Loucy (cell line): ENCODE data around the gene SGMS1.

Experiments used
- CTCF ChIP-seq: fragments of 200-600 bp; sonication (generic); conservative IDR thresholded peaks from 2 replicates; pipeline ENCODE4 v1.5.1; 2014; ENCODE audit warnings: mild to moderate bottlenecking, antibody characterized with exemption, low read length
- EZH2phosphoT487 ChIP-seq: fragments of 200-600 bp; IDR thresholded peaks from 2 replicates; pipeline ENCODE4 v1.6.1; 2018; ENCODE audit warnings: antibody characterized with exemption, mild to moderate bottlenecking, moderate library complexity, borderline replicate concordance

DNA sequence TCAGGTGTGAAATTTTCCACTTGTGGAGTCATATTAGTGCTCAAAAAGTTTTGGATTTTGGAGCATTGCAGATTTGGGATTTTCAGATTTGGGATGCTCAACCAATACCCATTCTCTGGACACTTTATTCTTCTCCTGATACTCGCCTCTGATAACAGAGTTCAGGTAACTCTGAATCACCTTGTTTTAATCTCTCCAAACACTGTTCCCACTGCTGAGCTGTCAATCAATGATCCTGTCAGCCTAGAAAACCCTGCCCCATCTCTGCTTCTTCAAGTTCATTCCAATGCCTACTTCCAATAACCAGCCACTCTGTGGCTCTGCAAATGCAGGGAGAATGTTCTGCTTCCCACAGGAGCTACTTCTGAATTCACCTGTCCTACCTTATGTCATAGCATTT is 21.8 kb downstream of the SGMS1 start:
- no peak for TF ChIP-seq CTCF
- no peak for TF ChIP-seq EZH2phosphoT487
